ENCODE data around the gene RDH11.

The RDH11 gene, protein sequence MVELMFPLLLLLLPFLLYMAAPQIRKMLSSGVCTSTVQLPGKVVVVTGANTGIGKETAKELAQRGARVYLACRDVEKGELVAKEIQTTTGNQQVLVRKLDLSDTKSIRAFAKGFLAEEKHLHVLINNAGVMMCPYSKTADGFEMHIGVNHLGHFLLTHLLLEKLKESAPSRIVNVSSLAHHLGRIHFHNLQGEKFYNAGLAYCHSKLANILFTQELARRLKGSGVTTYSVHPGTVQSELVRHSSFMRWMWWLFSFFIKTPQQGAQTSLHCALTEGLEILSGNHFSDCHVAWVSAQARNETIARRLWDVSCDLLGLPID

DNA sequence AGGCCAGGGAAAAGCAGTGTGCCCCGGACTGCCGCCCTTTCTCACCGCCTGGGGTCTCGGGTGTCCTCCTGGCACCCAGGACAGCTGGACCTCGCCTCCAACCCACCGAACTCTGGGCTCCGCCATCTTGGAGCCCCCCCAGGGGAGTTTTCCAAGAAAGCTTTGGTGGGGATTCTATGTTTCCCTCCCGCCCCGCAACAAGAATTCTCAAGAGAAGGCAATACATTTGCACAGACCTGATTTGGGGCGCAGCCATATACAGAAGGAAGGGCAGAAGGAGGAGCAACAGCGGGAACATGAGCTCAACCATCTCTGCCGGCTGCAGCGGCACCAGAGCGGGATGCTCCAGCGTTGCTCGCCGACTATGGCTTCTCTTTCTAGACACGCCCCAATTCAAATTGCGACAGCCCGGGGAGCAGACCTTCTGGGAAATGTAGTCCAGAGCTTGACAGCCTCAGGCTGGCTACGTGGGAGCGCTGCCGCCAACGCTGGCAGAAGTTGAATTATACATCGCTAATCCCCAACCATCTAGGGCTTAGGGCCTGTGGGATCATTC, at the start of gene RDH11:
Gene RDH11, minus strand, starts transcription at position 371 of the 556 bp plus-strand sequence. Its CDS starts 61 bp downstream, at position 310.
- Histone ChIP-seq H3K27ac (ENCODE audit: low read depth, low read length) (peak within 1 kb of the TSS; percentile 94), H3K4me1 (ENCODE audit: insufficient read depth, low read length) (peaks cover 4% of the 10 kb centered on the region), H3K9me3 (ENCODE audit: low read length) (no peaks in the 10 kb centered on the region), H3K9ac (ENCODE audit: low read length) (peak within 1 kb of the TSS; percentile 62), H3K36me3 (ENCODE audit: insufficient read depth, low read length) (peaks cover 18% of the 10 kb centered on the region), H3K4me3 (ENCODE audit: low read depth in 1 of 2, low read length in 2 of 2) (peak within 1 kb of the TSS; percentile 92 to 99), H3K27me3 (ENCODE audit: control insufficient read depth in 1 of 2, insufficient read depth in 2 of 2, low read length in 2 of 2) (no peaks in the 10 kb centered on the region)

DNA sequence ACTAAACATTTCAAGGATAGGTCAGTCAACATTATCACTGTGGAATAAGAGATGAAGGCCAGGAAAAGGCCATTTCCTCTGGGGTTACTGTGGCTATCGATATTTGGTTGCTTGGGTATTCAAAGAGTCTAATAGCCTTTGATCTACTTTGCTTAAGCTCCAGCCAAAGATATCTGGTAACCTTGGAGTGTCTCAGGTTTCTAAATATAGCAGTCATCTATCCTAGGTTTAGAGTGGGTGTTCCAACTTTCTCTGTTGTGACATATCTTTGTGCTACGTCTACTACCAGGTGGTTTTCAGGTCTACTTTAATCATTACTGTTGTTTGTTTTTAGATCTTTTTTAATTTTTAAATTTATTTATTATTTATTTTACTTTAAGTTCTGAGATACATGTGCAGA, 48.5 kb upstream of the RDH11 start:
- H3K9ac ChIP-seq (ENCODE audit: low read length): no peak overlapping the region
- H3K4me1 ChIP-seq (ENCODE audit: insufficient read depth, low read length): no peaks in the 10 kb centered on the region
- H3K27me3 ChIP-seq (ENCODE audit: control insufficient read depth in 1 of 2, insufficient read depth in 2 of 2, low read length in 2 of 2): no peaks in the 10 kb centered on the region
- no peaks in the 10 kb centered on the region for H3K9me3 ChIP-seq (ENCODE audit: low read length)
- no peak overlapping the region for H3K4me3 ChIP-seq (ENCODE audit: low read depth in 1 of 2, low read length in 2 of 2)
- peaks cover 13% of the 10 kb centered on the region for H3K36me3 ChIP-seq (ENCODE audit: insufficient read depth, low read length)
- no peak overlapping the region for H3K27ac ChIP-seq (ENCODE audit: low read depth, low read length)

- no peaks in the 10 kb centered on the region for H3K27me3 ChIP-seq (ENCODE audit: control insufficient read depth in 1 of 2, insufficient read depth in 2 of 2, low read length in 2 of 2)
- H3K9ac ChIP-seq (ENCODE audit: low read length): no peak overlapping the region
- H3K36me3 ChIP-seq (ENCODE audit: insufficient read depth, low read length): no peaks in the 10 kb centered on the region
- no peak overlapping the region for H3K4me3 ChIP-seq (ENCODE audit: low read depth in 1 of 2, low read length in 2 of 2)
- no peaks in the 10 kb centered on the region for H3K4me1 ChIP-seq (ENCODE audit: insufficient read depth, low read length)
- H3K27ac ChIP-seq (ENCODE audit: low read depth, low read length): no peak overlapping the region
- no peaks in the 10 kb centered on the region for H3K9me3 ChIP-seq (ENCODE audit: low read length)
Measured at GRCh38 chr14:67738740-67739504, 43.4 kb upstream of the RDH11 start.

- Histone ChIP-seq H3K36me3 (ENCODE audit: insufficient read depth, low read length) (no peaks in the 10 kb centered on the region), H3K4me3 (ENCODE audit: low read depth in 1 of 2, low read length in 2 of 2) (no peak overlapping the region), H3K4me1 (ENCODE audit: insufficient read depth, low read length) (no peaks in the 10 kb centered on the region), H3K27ac (ENCODE audit: low read depth, low read length) (no peak overlapping the region), H3K27me3 (ENCODE audit: control insufficient read depth in 1 of 2, insufficient read depth in 2 of 2, low read length in 2 of 2) (no peaks in the 10 kb centered on the region), H3K9ac (ENCODE audit: low read length) (no peak overlapping the region), H3K9me3 (ENCODE audit: low read length) (no peaks in the 10 kb centered on the region)
Measured at GRCh38 chr14:67736771-67737170, 41.2 kb upstream of the RDH11 start.

GRCh38 chr14:67735336-67736147, 40.0 kb upstream of the RDH11 start:
- Histone ChIP-seq H3K9ac (ENCODE audit: low read length) (no peak overlapping the region), H3K9me3 (ENCODE audit: low read length) (no peaks in the 10 kb centered on the region), H3K4me3 (ENCODE audit: low read depth in 1 of 2, low read length in 2 of 2) (no peak overlapping the region), H3K36me3 (ENCODE audit: insufficient read depth, low read length) (no peaks in the 10 kb centered on the region), H3K4me1 (ENCODE audit: insufficient read depth, low read length) (no peaks in the 10 kb centered on the region), H3K27ac (ENCODE audit: low read depth, low read length) (no peak overlapping the region), H3K27me3 (ENCODE audit: control insufficient read depth in 1 of 2, insufficient read depth in 2 of 2, low read length in 2 of 2) (no peaks in the 10 kb centered on the region)

DNA sequence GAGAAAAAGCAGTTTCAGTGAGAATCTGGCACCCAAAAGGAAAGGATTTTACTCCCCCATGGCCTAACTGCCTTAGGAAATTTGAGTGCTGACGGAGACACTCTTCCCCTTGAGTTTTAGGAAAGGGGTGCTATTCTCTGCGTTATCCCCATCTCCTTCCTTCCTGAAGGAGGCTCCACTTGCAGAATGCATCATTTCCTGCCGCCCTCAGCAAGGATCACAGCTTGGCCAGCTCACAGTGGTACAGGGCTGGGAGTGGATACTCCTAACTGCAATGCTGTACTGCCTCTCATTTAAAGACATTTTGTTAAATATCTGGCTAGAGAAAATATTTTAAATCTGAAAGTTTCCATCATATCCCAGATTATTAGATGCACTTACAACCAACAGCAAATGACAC, 39.1 kb upstream of the RDH11 start:
- H3K9me3 ChIP-seq (ENCODE audit: low read length): no peaks in the 10 kb centered on the region
- H3K9ac ChIP-seq (ENCODE audit: low read length): no peak overlapping the region
- no peaks in the 10 kb centered on the region for H3K36me3 ChIP-seq (ENCODE audit: insufficient read depth, low read length)
- H3K4me1 ChIP-seq (ENCODE audit: insufficient read depth, low read length): no peaks in the 10 kb centered on the region
- H3K4me3 ChIP-seq (ENCODE audit: low read depth in 1 of 2, low read length in 2 of 2): no peak overlapping the region
- H3K27ac ChIP-seq (ENCODE audit: low read depth, low read length): no peak overlapping the region
- H3K27me3 ChIP-seq (ENCODE audit: control insufficient read depth in 1 of 2, insufficient read depth in 2 of 2, low read length in 2 of 2): no peaks in the 10 kb centered on the region

DNA sequence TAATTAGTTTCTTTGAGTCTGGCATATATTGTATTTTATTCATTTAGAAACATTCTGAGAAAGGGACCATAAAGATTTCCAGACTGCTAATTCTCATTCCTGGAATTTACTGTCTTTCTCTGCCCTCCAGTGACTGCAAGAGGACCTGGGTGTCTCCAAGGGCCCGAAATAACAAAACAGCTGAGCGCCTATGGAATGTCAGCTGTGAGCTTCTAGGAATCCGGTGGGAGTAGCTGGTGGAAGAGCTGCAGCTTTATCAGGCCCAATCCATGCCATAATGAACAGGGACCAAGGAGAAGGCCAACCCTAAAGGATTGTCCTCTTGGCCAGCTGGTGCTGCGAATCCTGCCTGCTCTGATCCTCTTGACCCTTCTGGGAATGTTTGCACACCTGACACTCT, 38.1 kb upstream of the RDH11 start:
- Histone ChIP-seq H3K36me3 (ENCODE audit: insufficient read depth, low read length) (no peaks in the 10 kb centered on the region), H3K9ac (ENCODE audit: low read length) (no peak overlapping the region), H3K4me3 (ENCODE audit: low read depth in 1 of 2, low read length in 2 of 2) (no peak overlapping the region), H3K27ac (ENCODE audit: low read depth, low read length) (no peak overlapping the region), H3K4me1 (ENCODE audit: insufficient read depth, low read length) (no peaks in the 10 kb centered on the region), H3K27me3 (ENCODE audit: control insufficient read depth in 1 of 2, insufficient read depth in 2 of 2, low read length in 2 of 2) (no peaks in the 10 kb centered on the region), H3K9me3 (ENCODE audit: low read length) (no peaks in the 10 kb centered on the region)

DNA sequence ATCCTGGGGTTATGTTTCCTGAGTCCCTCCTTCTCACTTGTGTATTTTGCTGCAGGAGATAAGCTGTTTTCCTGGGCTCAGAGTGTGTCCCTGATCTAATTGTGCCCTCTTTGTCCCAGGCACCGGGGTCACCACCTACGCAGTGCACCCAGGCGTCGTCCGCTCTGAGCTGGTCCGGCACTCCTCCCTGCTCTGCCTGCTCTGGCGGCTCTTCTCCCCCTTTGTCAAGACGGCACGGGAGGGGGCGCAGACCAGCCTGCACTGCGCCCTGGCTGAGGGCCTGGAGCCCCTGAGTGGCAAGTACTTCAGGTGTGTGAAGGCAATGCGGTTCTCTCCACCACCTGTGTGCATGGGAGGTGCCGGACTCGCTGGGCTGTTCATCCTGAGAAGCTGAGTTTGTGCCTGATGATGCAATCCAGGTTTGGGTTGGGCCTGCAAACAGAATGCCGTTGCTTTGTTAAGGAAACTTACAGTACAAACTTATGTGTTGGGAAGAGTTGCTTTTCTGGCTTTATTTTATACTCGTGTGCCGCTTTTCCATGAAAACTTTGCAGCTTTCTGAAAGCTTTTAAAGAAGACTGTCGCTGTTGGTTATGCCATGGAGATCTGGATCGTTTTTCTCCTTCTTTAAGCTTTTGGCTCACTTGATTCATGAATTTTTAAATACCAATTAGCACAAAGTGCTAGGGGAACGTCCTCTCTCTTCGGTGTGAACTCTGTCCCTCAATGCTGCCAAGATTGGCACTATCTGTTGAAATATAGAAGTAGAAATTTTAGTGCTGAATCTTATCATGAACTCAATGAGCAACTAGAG, 33.7 kb upstream of the RDH11 start:
- no peaks in the 10 kb centered on the region for H3K4me1 ChIP-seq (ENCODE audit: insufficient read depth, low read length)
- H3K27me3 ChIP-seq (ENCODE audit: control insufficient read depth in 1 of 2, insufficient read depth in 2 of 2, low read length in 2 of 2): no peaks in the 10 kb centered on the region
- H3K36me3 ChIP-seq (ENCODE audit: insufficient read depth, low read length): no peaks in the 10 kb centered on the region
- no peak overlapping the region for H3K27ac ChIP-seq (ENCODE audit: low read depth, low read length)
- no peaks in the 10 kb centered on the region for H3K9me3 ChIP-seq (ENCODE audit: low read length)
- no peak overlapping the region for H3K4me3 ChIP-seq (ENCODE audit: low read depth in 1 of 2, low read length in 2 of 2)
- no peak overlapping the region for H3K9ac ChIP-seq (ENCODE audit: low read length)

- H3K9ac ChIP-seq (ENCODE audit: low read length): no peak overlapping the region
- no peak overlapping the region for H3K4me3 ChIP-seq (ENCODE audit: low read depth in 1 of 2, low read length in 2 of 2)
- H3K36me3 ChIP-seq (ENCODE audit: insufficient read depth, low read length): no peaks in the 10 kb centered on the region
- H3K9me3 ChIP-seq (ENCODE audit: low read length): no peaks in the 10 kb centered on the region
- H3K4me1 ChIP-seq (ENCODE audit: insufficient read depth, low read length): no peaks in the 10 kb centered on the region
- H3K27ac ChIP-seq (ENCODE audit: low read depth, low read length): no peak overlapping the region
- no peaks in the 10 kb centered on the region for H3K27me3 ChIP-seq (ENCODE audit: control insufficient read depth in 1 of 2, insufficient read depth in 2 of 2, low read length in 2 of 2)
Measured at GRCh38 chr14:67728258-67728657, 32.7 kb upstream of the RDH11 start.

DNA sequence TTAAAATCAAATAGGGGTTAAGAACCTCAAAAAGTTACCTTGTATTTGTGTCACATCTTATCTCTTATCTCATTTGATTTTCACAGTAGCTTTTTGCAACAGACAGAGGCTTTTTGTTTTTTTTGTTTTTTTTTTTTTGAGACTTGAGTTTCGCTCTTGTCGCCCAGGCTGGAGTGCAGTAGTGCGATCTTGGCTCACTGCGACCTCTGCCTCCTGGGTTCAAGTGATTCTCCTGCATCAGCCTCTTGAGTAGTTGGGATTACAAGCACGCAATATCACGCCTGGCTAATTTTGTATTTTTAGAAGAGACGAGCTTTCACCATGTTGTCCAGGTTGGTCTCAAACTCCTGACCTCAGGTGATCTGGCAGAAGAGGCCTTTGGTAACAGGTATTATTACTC, 31.8 kb upstream of the RDH11 start:
- H3K4me1 ChIP-seq (ENCODE audit: insufficient read depth, low read length): peaks cover 6% of the 10 kb centered on the region
- H3K9ac ChIP-seq (ENCODE audit: low read length): no peak overlapping the region
- H3K4me3 ChIP-seq (ENCODE audit: low read depth in 1 of 2, low read length in 2 of 2): no peak overlapping the region
- H3K36me3 ChIP-seq (ENCODE audit: insufficient read depth, low read length): no peaks in the 10 kb centered on the region
- no peak overlapping the region for H3K27ac ChIP-seq (ENCODE audit: low read depth, low read length)
- no peaks in the 10 kb centered on the region for H3K27me3 ChIP-seq (ENCODE audit: control insufficient read depth in 1 of 2, insufficient read depth in 2 of 2, low read length in 2 of 2)
- no peaks in the 10 kb centered on the region for H3K9me3 ChIP-seq (ENCODE audit: low read length)
